Trophoblast cell (in vitro differentiated cells and primary cell): ENCODE measurements around the gene YAP1.

Source experiments
- DNase-seq, 2 donors: peaks; one replicate each; pipeline ENCODE4 v3.0.0-alpha.2; 2016
- H2AFZ ChIP-seq: 2 replicates; pipeline ENCODE4 v1.6.1; 2013; ENCODE audit warnings: low read length, moderate library complexity, mild to moderate bottlenecking; ENCODE audit not compliant: insufficient read depth, poor library complexity
- H2AK5ac ChIP-seq: 2 replicates; pipeline ENCODE4 v1.6.1; 2013; ENCODE audit warnings: mild to moderate bottlenecking, low read length
- H2BK120ac ChIP-seq: 2 replicates; pipeline ENCODE4 v1.6.1; 2013; ENCODE audit warnings: low read length, mild to moderate bottlenecking, moderate library complexity; ENCODE audit not compliant: insufficient read depth, poor library complexity
- H2BK12ac ChIP-seq: 2 replicates; pipeline ENCODE4 v1.6.1; 2013; ENCODE audit warnings: mild to moderate bottlenecking, low read length, moderate library complexity
- H2BK5ac ChIP-seq: 2 replicates; pipeline ENCODE4 v1.6.1; 2013; ENCODE audit warnings: low read length, low read depth, moderate library complexity, mild to moderate bottlenecking; ENCODE audit not compliant: poor library complexity
- H3K14ac ChIP-seq: 2 replicates; pipeline ENCODE4 v1.6.1; 2013; ENCODE audit warnings: mild to moderate bottlenecking, low read length
- H3K18ac ChIP-seq: 2 replicates; pipeline ENCODE4 v1.6.1; 2013; ENCODE audit warnings: mild to moderate bottlenecking, low read length
- H3K23ac ChIP-seq: 2 replicates; pipeline ENCODE4 v1.6.1; 2013; ENCODE audit warnings: low read length
- H3K27ac ChIP-seq: 2 replicates; pipeline ENCODE4 v1.5.1; 2013; ENCODE audit warnings: low read depth, mild to moderate bottlenecking, inconsistent platforms, low read length, moderate library complexity
- H3K27me3 ChIP-seq: 2 replicates; pipeline ENCODE4 v1.6.1; 2013; ENCODE audit warnings: inconsistent platforms, mild to moderate bottlenecking, low read length, moderate library complexity; ENCODE audit not compliant: insufficient read depth
- H3K36me3 ChIP-seq, 2 experiments: 1 replicate in 1 of 2; 2 replicates in 1 of 2; pipeline ENCODE4 v1.6.1; 2013; ENCODE audit warnings: low read length in 2 of 2, mild to moderate bottlenecking in 2 of 2, moderate library complexity in 1 of 2; ENCODE audit not compliant: insufficient read depth in 2 of 2, control insufficient read depth in 1 of 2
- H3K4ac ChIP-seq: 2 replicates; pipeline ENCODE4 v1.6.1; 2013; ENCODE audit warnings: low read depth, mild to moderate bottlenecking, low read length, moderate library complexity
- H3K4me1 ChIP-seq, 2 experiments: 1 replicate in 1 of 2; 2 replicates in 1 of 2; pipeline ENCODE4 v1.6.1; 2013; ENCODE audit warnings: low read length in 2 of 2, mild to moderate bottlenecking in 2 of 2, moderate library complexity in 1 of 2; ENCODE audit not compliant: insufficient read depth in 2 of 2, control insufficient read depth in 1 of 2
- H3K4me2 ChIP-seq: 2 replicates; pipeline ENCODE4 v1.6.1; 2013; ENCODE audit warnings: inconsistent platforms, mild to moderate bottlenecking, low read length, moderate library complexity
- H3K4me3 ChIP-seq: 2 replicates; pipeline ENCODE4 v1.5.1; 2013; ENCODE audit warnings: mild to moderate bottlenecking, low read depth, low read length, inconsistent platforms
- H3K79me1 ChIP-seq: one replicate; pipeline ENCODE4 v1.6.1; 2013; ENCODE audit warnings: low read length
- H3K79me2 ChIP-seq: 2 replicates; pipeline ENCODE4 v1.6.1; 2013; ENCODE audit warnings: low read length, mild to moderate bottlenecking; ENCODE audit not compliant: control insufficient read depth, insufficient read depth, poor library complexity
- H3K9ac ChIP-seq: 2 replicates; pipeline ENCODE4 v1.6.1; 2013; ENCODE audit warnings: mild to moderate bottlenecking, low read length
- H3K9me3 ChIP-seq: 2 replicates; pipeline ENCODE4 v1.6.1; 2013; ENCODE audit warnings: low read depth, mild to moderate bottlenecking, control low read depth, inconsistent platforms, low read length; ENCODE audit not compliant: insufficient read depth
- H4K12ac ChIP-seq: 2 replicates; pipeline ENCODE4 v1.6.1; 2013; ENCODE audit warnings: low read depth, mild to moderate bottlenecking, low read length, moderate library complexity
- H4K8ac ChIP-seq: 2 replicates; pipeline ENCODE4 v1.6.1; 2013; ENCODE audit warnings: low read depth, mild to moderate bottlenecking, low read length, moderate library complexity
- H4K91ac ChIP-seq: one replicate; pipeline ENCODE4 v1.6.1; 2013; ENCODE audit warnings: low read depth, mild to moderate bottlenecking, low read length, moderate library complexity
- WGBS: extraction: QIAGEN DNeasy Blood & Tissue Kit; methylation state at CpG from one replicate; pipeline ENCODE4 v1.1.7; 2013; ENCODE audit warnings: missing lambda C conversion rate; ENCODE audit not compliant: insufficient read length, insufficient coverage; ENCODE audit errors: extremely low coverage; 5-methylcytosine and 5-hydroxymethylcytosine counted together

YAP1 gene

DNA sequence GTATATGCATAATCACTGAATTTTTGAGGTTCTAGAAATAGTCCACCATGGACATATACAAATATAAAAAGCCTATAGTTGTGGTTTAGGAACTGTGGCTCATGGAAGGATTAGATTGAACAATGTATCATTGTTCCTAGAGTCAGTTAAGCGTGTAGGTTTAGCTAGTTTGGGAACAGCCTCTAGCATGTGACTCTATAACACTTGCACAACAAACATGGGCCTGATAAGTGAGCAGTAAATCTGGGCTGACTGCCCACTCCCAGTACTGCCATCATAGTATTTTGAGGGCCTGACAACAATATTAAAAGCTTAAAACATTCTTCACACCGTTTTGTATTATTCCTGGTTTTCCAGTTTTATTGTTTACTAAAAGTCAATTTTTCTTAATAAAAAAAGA is 47.0 kb downstream of the YAP1 start:
- peaks cover under 1 to 4% of the 10 kb centered on the region in 2 experiments for H3K4me1 ChIP-seq
- no peak overlapping the region for H2BK5ac ChIP-seq
- no peak overlapping the region for H3K18ac ChIP-seq
- H4K12ac ChIP-seq, result no peak overlapping the region
- no peak overlapping the region for H3K23ac ChIP-seq
- peak overlapping the region; percentile 79 for H3K4ac ChIP-seq
- no peak overlapping the region for H2AK5ac ChIP-seq
- no peak overlapping the region for H4K8ac ChIP-seq
- no peak overlapping the region for H3K14ac ChIP-seq
- no peak overlapping the region for H3K27ac ChIP-seq
- peaks cover 3% of the 10 kb centered on the region for H3K79me2 ChIP-seq
- H3K9ac ChIP-seq, result no peak overlapping the region
- no peaks in the 10 kb centered on the region for H3K9me3 ChIP-seq
- H2AFZ ChIP-seq, result no peak overlapping the region
- H2BK12ac ChIP-seq, result no peak overlapping the region
- no peak overlapping the region for H4K91ac ChIP-seq
- no peak overlapping the region for H2BK120ac ChIP-seq
- no CpG with 5 or more reads among the region's 2 CpGs for WGBS
- no peak overlapping the region for H3K4me2 ChIP-seq
- H3K27me3 ChIP-seq, result no peaks in the 10 kb centered on the region
- H3K36me3 ChIP-seq, result peaks cover 0 to 2% of the 10 kb centered on the region in 2 experiments
- peaks cover 2% of the 10 kb centered on the region for H3K79me1 ChIP-seq
- no peak overlapping the region for H3K4me3 ChIP-seq
- no peak for DNase-seq

DNA sequence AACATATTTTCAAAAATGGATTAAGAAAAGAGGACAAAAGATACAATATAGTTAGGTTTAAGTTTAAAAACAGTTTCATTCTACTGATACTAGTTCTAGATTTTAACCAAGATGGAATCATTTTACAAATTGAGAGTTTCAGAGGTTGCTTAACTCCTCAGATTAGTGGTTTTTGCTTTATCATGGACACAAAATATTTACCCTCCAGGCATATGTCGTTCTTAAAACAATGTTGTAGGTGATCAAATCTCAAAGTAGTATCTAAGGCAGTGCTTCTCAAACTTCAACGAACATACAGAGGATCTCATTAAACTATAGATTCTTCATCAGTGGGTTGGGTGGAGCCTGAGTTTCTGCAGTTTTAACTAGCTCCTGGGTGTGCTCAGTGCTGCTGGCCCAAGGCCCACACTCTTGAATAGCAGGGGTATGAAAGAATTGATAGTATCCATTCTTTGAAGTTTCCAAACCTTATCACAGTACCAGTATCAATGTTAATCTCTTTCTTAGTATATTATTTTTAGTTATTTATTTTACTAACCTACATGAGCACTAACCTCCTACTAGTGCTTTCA is 48.0 kb downstream of the YAP1 start:
- Histone ChIP-seq H3K23ac (no peak overlapping the region), H3K27ac (no peak overlapping the region), H3K9me3 (no peaks in the 10 kb centered on the region), H2AK5ac (no peak overlapping the region), H3K4me1 (peaks cover 0 to 1% of the 10 kb centered on the region in 2 experiments), H3K36me3 (peaks cover under 1 to 3% of the 10 kb centered on the region in 2 experiments), H2AFZ (no peak overlapping the region), H3K4me3 (no peak overlapping the region), H4K8ac (no peak overlapping the region), H3K9ac (no peak overlapping the region), H3K79me1 (peaks cover 2% of the 10 kb centered on the region), H2BK120ac (no peak overlapping the region), H3K4me2 (no peak overlapping the region), H4K12ac (no peak overlapping the region), H3K14ac (no peak overlapping the region), H2BK5ac (no peak overlapping the region), H4K91ac (no peak overlapping the region), H3K27me3 (no peaks in the 10 kb centered on the region), H3K18ac (no peak overlapping the region), H3K79me2 (peaks cover 4% of the 10 kb centered on the region), H2BK12ac (no peak overlapping the region), H3K4ac (peak overlapping the region; percentile 86)
- peak in 1 of 2 donors; percentile 83 for DNase-seq
- no CpG with 5 or more reads among the region's 2 CpGs for WGBS

DNA sequence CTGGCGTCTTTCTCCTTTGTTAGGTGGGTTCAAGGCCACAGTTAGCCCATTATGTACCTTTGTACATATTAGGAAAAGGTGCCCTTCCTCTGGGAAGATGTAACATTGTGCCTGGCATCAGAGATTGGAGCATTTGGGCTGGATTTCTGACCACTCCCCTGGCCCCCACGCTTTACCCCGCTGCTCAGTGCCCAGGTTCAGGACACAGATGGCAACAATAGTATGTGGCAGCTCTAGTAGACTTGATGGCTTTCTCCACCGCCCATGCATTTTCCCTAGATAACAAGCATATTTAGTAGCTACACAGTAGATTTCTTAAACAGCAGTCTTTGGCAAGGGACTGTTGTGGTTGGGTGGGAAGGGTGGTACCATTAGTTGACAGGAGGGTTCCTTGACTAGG is 53.1 kb downstream of the YAP1 start:
- Histone ChIP-seq H3K79me1 (peaks cover 2% of the 10 kb centered on the region), H3K4me3 (no peak overlapping the region), H3K23ac (no peak overlapping the region), H4K91ac (no peak overlapping the region), H4K8ac (no peak overlapping the region), H3K4ac (peak overlapping the region; percentile 67), H3K4me2 (no peak overlapping the region), H3K9me3 (no peaks in the 10 kb centered on the region), H2BK120ac (no peak overlapping the region), H3K9ac (no peak overlapping the region), H3K14ac (no peak overlapping the region), H3K18ac (no peak overlapping the region), H3K4me1 (peaks cover 0 to 2% of the 10 kb centered on the region in 2 experiments), H2BK5ac (no peak overlapping the region), H3K79me2 (peaks cover 4% of the 10 kb centered on the region), H2AK5ac (no peak overlapping the region), H4K12ac (no peak overlapping the region), H2BK12ac (no peak overlapping the region), H3K27ac (no peak overlapping the region), H3K36me3 (peaks cover 7 to 12% of the 10 kb centered on the region in 2 experiments), H2AFZ (no peak overlapping the region), H3K27me3 (no peaks in the 10 kb centered on the region)
- WGBS, result no CpG with 5 or more reads among the region's 4 CpGs
- no peak for DNase-seq

DNA sequence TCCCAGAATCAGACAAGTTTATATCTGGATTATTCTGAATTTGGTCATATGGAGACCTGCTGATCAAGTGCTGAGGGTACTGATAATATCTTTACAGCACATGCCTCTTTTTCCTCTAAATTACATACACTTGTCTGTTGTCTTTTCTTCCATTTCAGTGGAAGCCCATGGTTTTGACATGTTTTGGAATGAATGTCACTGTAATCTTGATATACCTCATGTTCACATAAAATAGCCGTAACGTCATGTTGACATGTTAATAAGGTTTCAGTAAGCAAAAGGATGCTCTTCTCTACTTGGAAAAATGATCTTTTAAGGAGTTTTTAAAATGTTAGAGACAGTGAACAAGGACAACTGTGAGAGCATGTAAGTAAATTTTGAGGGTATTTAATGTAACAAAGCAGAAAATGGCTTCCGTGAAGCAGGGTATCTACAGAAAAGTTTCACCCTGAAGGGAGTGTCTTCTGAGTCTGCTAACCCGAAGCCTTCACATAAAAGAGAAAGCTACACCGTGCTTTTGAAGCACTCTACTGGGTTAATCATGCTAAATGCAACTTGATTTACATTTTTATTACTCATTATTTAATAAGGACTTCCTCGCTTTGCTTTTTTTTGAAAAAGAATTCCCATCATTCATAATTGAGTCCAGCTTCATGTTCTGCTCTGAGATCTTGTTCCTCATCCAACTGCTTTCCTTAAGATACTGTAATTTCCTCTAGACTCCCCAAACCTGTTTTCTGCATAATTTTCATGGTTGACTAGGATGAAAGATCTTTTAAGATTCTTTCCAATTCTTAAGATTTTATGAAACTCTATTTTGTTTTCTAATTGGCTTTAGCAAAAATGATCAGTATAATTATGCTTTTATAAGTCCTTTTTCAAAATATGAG is 56.2 kb downstream of the YAP1 start:
- H3K4me2 ChIP-seq, result no peak overlapping the region
- peaks cover 7 to 11% of the 10 kb centered on the region in 2 experiments for H3K36me3 ChIP-seq
- no peak overlapping the region for H3K27ac ChIP-seq
- no peak overlapping the region for H2AFZ ChIP-seq
- no peaks in the 10 kb centered on the region for H3K27me3 ChIP-seq
- H2AK5ac ChIP-seq, result no peak overlapping the region
- no peak overlapping the region for H2BK12ac ChIP-seq
- no peak overlapping the region for H3K18ac ChIP-seq
- no peak overlapping the region for H2BK120ac ChIP-seq
- H3K4me3 ChIP-seq, result no peak overlapping the region
- no CpG with 5 or more reads among the region's 6 CpGs for WGBS
- no peak overlapping the region for H2BK5ac ChIP-seq
- peaks cover 0 to 2% of the 10 kb centered on the region in 2 experiments for H3K4me1 ChIP-seq
- H3K9ac ChIP-seq, result no peak overlapping the region
- H4K12ac ChIP-seq, result no peak overlapping the region
- DNase-seq, result peak in 1 of 2 donors; percentile 29
- no peak overlapping the region for H4K91ac ChIP-seq
- peaks cover 2% of the 10 kb centered on the region for H3K79me2 ChIP-seq
- no peak overlapping the region for H4K8ac ChIP-seq
- no peak overlapping the region for H3K23ac ChIP-seq
- H3K14ac ChIP-seq, result no peak overlapping the region
- no peaks in the 10 kb centered on the region for H3K9me3 ChIP-seq
- no peaks in the 10 kb centered on the region for H3K79me1 ChIP-seq
- no peak overlapping the region for H3K4ac ChIP-seq
